OCI-LY7 (cell line): ENCODE data around the gene LBP. TPM values are rescaled to one million over a fixed set of nuclear protein-coding genes. Genes with fewer than 3 reads are reported as not detected.
"Not testable (repeated sequence)": the region's sequence is repeated elsewhere in the genome, so short reads cannot be mapped to it uniquely, and the experiment has no call there.

Source experiments
- BruUV-seq: library from RNA; stranded (reverse); fragments of 400-500 nt; replicated peaks from 2 replicates; lab custom pipeline; 2021; lab: Mats Ljungman, UMichigan
- CTCF ChIA-PET: fragments of 300-600 bp; sonication (Branson Sonifier 250); formaldehyde crosslinking; loops from one replicate; lab custom pipeline; 2022; ENCODE audit warnings: antibody characterized with exemption; ENCODE audit not compliant: unreplicated experiment; lab: Charles Lee
- POLR2A ChIA-PET: fragments of 300-600 bp; sonication (Branson Sonifier 250); formaldehyde crosslinking; loops from one replicate; lab custom pipeline; 2022; ENCODE audit warnings: antibody characterized with exemption; lab: Charles Lee
- DNase-seq: peaks from one replicate; pipeline ENCODE4 v3.0.0-alpha.2; 2015; ENCODE audit warnings: low spot score
- H2AFZ ChIP-seq: fragments of 200-600 bp; sonication (generic), shearing (Covaris generic); 2 replicates; pipeline ENCODE4 v1.6.1; 2014; ENCODE audit warnings: mild to moderate bottlenecking, antibody characterized with exemption, low read length, moderate library complexity
- H3K27ac ChIP-seq: fragments of 200-600 bp; sonication (generic); 2 replicates; pipeline ENCODE4 v1.5.1; 2014; ENCODE audit warnings: mixed run types, low read depth, mild to moderate bottlenecking, moderate library complexity, low read length, inconsistent platforms; ENCODE audit not compliant: poor library complexity, severe bottlenecking
- H3K36me3 ChIP-seq: fragments of 200-600 bp; sonication (generic); 2 replicates; pipeline ENCODE4 v1.6.1; 2014; ENCODE audit warnings: mild to moderate bottlenecking, antibody characterized with exemption, low read length, moderate library complexity, mixed read lengths; ENCODE audit not compliant: insufficient read depth
- H3K4me1 ChIP-seq: fragments of 200-600 bp; sonication (generic); 2 replicates; pipeline ENCODE4 v1.5.1; 2014; ENCODE audit warnings: mild to moderate bottlenecking, low read length; ENCODE audit not compliant: insufficient read depth, poor library complexity, severe bottlenecking
- H3K4me2 ChIP-seq: fragments of 200-600 bp; sonication (generic); 2 replicates; pipeline ENCODE4 v1.6.1; 2014; ENCODE audit warnings: mild to moderate bottlenecking, low read length
- H3K4me3 ChIP-seq: fragments of 200-600 bp; sonication (generic); 2 replicates; pipeline ENCODE4 v1.5.1; 2014; ENCODE audit warnings: mild to moderate bottlenecking, low read depth, low read length; ENCODE audit not compliant: poor library complexity, severe bottlenecking
- H3K79me2 ChIP-seq: fragments of 200-600 bp; sonication (generic); 2 replicates; pipeline ENCODE4 v1.6.1; 2016; ENCODE audit warnings: low read depth, mild to moderate bottlenecking, low read length, moderate library complexity, mixed read lengths; ENCODE audit not compliant: insufficient read depth
- H3K9me2 ChIP-seq: fragments of 200-600 bp; sonication (generic); 2 replicates; pipeline ENCODE4 v1.6.1; 2016; ENCODE audit warnings: mild to moderate bottlenecking, low read length, mixed read lengths; ENCODE audit not compliant: insufficient read depth
- H3K9me3 ChIP-seq: fragments of 200-600 bp; sonication (generic); 2 replicates; pipeline ENCODE4 v1.6.1; 2014; ENCODE audit warnings: mild to moderate bottlenecking, mixed run types, low read length, mixed read lengths
- H4K20me1 ChIP-seq: fragments of 200-600 bp; sonication (generic); 2 replicates; pipeline ENCODE4 v1.6.1; 2014; ENCODE audit warnings: mild to moderate bottlenecking, antibody characterized with exemption, low read length, moderate library complexity, mixed read lengths; ENCODE audit not compliant: insufficient read depth
- CTCF ChIP-seq: fragments of 200-600 bp; sonication (generic); conservative IDR thresholded peaks from 2 replicates; pipeline ENCODE4 v1.5.1; 2014; ENCODE audit warnings: mild to moderate bottlenecking, antibody characterized with exemption, low read length, moderate library complexity, mixed read lengths
- EZH2phosphoT487 ChIP-seq: fragments of 200-600 bp; sonication (generic); IDR thresholded peaks from 2 replicates; pipeline ENCODE4 v1.6.1; 2018; ENCODE audit warnings: low read depth, borderline replicate concordance, mild to moderate bottlenecking, mixed run types, antibody characterized with exemption, low read length, moderate library complexity, mixed read lengths
- intact Hi-C: fragments of 100-400 bp; cut with micrococcal nuclease; formaldehyde crosslinking; loops from one replicate; pipeline ENCODE4 v1.10.0; 2022; ENCODE audit not compliant: unreplicated experiment
- total RNA-seq, 2 experiments: library from RNA; depleted of rRNA in 1 of 2; stranded (reverse); fragments of >200 nt in 1 of 2; shearing (Covaris generic) in 1 of 2; gene quantifications; 2 replicates each; pipeline ENCODE4 v1.2.3, GENCODE V29; 2014 to 2022

Gene LBP
- total RNA-seq, 2 experiments from 2014 or later: not detected

- Histone ChIP-seq H3K9me3 (no peaks in the 10 kb centered on the region), H3K27ac (no peak overlapping the region), H2AFZ (no peak overlapping the region), H4K20me1 (no peaks in the 10 kb centered on the region), H3K4me2 (no peak overlapping the region), H3K36me3 (no peaks in the 10 kb centered on the region), H3K4me1 (no peaks in the 10 kb centered on the region), H3K79me2 (no peaks in the 10 kb centered on the region), H3K9me2 (no peaks in the 10 kb centered on the region), H3K4me3 (no peak overlapping the region)
- POLR2A ChIA-PET: no interaction called here
- CTCF ChIA-PET: no interaction called here
- no TSS peak for BruUV-seq
- TF ChIP-seq CTCF (no peak), EZH2phosphoT487 (no peak)
- no peak for DNase-seq
- intact Hi-C loops: no loop called here
Observed at GRCh38 chr20:38311091-38311490, 35.2 kb upstream of the LBP start.

GRCh38 chr20:38311491-38311890 is 34.8 kb upstream of the LBP start:
- H3K79me2 ChIP-seq: no peaks in the 10 kb centered on the region
- intact Hi-C loops: no loop called here
- H4K20me1 ChIP-seq: no peaks in the 10 kb centered on the region
- H3K4me2 ChIP-seq: no peak overlapping the region
- no peak overlapping the region for H2AFZ ChIP-seq
- ChIA-PET POLR2A (no interaction called here), CTCF (no interaction called here)
- no peaks in the 10 kb centered on the region for H3K36me3 ChIP-seq
- TF ChIP-seq EZH2phosphoT487 (no peak), CTCF (no peak)
- H3K4me3 ChIP-seq: no peak overlapping the region
- H3K4me1 ChIP-seq: no peaks in the 10 kb centered on the region
- no peak for DNase-seq
- H3K27ac ChIP-seq: no peak overlapping the region
- no peaks in the 10 kb centered on the region for H3K9me3 ChIP-seq
- no peaks in the 10 kb centered on the region for H3K9me2 ChIP-seq
- BruUV-seq: no TSS peak

DNA sequence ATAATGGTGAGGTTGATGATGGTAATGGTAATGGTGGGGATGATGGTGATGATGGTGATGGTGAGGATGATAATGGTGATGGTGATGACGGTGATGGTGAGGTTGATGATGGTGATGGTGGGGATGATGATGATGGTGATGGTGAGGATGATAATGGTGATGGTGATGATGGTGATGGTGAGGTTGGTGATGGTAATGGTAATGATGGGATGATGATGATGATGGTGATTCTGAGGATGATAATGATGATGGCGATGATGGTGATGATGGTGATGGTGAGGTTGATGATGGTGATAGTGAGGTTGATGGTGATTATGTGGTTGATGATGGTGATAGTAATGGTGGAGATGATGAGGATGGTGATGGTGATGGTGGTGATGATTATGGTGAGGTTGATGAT is 32.6 kb upstream of the LBP start:
- Histone ChIP-seq H3K4me1 (no peaks in the 10 kb centered on the region), H3K36me3 (no peaks in the 10 kb centered on the region), H3K4me3 (no peak overlapping the region), H3K9me3 (no peaks in the 10 kb centered on the region), H4K20me1 (no peaks in the 10 kb centered on the region), H3K4me2 (no peak overlapping the region), H3K27ac (no peak overlapping the region), H2AFZ (no peak overlapping the region), H3K79me2 (no peaks in the 10 kb centered on the region), H3K9me2 (no peaks in the 10 kb centered on the region)
- no peak for TF ChIP-seq CTCF
- TF ChIP-seq EZH2phosphoT487: no peak
- DNase-seq: no peak
- no TSS peak for BruUV-seq
- intact Hi-C loops: no loop called here
- CTCF ChIA-PET: no interaction called here
- POLR2A ChIA-PET: no interaction called here

DNA sequence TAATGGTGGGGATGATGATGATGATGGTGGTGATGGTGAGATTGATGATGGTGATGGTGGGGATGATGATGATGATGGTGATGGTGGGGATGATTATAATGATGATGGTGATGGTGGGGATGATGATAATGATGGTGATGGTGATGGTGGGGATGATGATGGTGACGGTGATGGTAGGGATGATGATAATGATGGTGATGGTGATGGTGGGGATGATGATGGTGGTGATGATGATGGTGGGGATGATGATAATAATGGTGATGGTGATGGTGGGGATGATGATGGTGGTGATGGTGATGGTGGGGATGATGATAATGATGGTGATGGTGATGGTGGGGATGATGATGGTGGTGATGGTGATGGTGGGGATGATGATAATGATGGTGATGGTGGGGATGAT is 31.9 kb upstream of the LBP start:
- POLR2A ChIA-PET, DNase-seq, H3K4me1 ChIP-seq, H3K9me3 ChIP-seq, H3K4me2 ChIP-seq, H3K36me3 ChIP-seq, H4K20me1 ChIP-seq, BruUV-seq, H3K27ac ChIP-seq, H3K4me3 ChIP-seq, CTCF ChIA-PET, intact Hi-C loops, H3K9me2 ChIP-seq, H3K79me2 ChIP-seq, H2AFZ ChIP-seq: not testable (repeated sequence)
